ENCODE data around the gene DIP2B. TPM values are rescaled to one million over a fixed set of nuclear protein-coding genes. Genes with fewer than 3 reads are reported as not detected.

DIP2B gene
- polyA plus RNA-seq, 2 of the 4 experiments (the other 2 are of a cell fraction), result 16.9 to 29.3 TPM

- Histone ChIP-seq H3K9me3 (no peaks in the 10 kb centered on the region), H3K27ac (peak overlapping the region; percentile 55 to 80), H3K4me2 (peak overlapping the region; percentile 47), H3K4me3 (no peak overlapping the region), H3K4me1 (peaks cover 22% of the 10 kb centered on the region)
- FAIRE-seq (no peak), DNase-seq (ENCODE audit: low read depth in 1 of 2, low spot score in 1 of 2) (no peak), ATAC-seq (peak in 1 of 2 experiments; percentile 26; a peak in 2 of 6 replicates)
- ChIA-PET CTCF (interaction anchor here (0.9 to 10.0 kb wide), 5 partner anchors 14 to 161 kb away, joined by 3 to 182 read pairs (median 4); partner anchors contain the start of gene DIP2B), POLR2A (interaction anchor here (1.1 kb wide), 1 partner anchor 442 kb away, joined by 4 read pairs; no protein-coding TSS in a partner anchor)
- WGBS (ENCODE audit: missing lambda C conversion rate), result 90% methylated on average over 5 of the region's 5 CpGs
- TF ChIP-seq HOXB13 (CRISPR knock-in tag; IDR thresholded peaks at IDR 0.05; ENCODE audit: low read depth), result no peak
- no peak for TF ChIP-seq ZSCAN20 (CRISPR knock-in tag; IDR thresholded peaks at IDR 0.05)
- no peak for TF ChIP-seq EHMT2 (IDR thresholded peaks at IDR 0.05; ENCODE audit: low read depth)
- no peak for TF ChIP-seq ATOH8 (CRISPR knock-in tag; IDR thresholded peaks at IDR 0.05; ENCODE audit: low read depth)
- TF ChIP-seq SMC3 (IDR thresholded peaks at IDR 0.05), result no peak
- no peak for TF ChIP-seq HES2 (IDR thresholded peaks at IDR 0.05)
- no peak for TF ChIP-seq BHLHE40 (IDR thresholded peaks at IDR 0.05; ENCODE audit: low read depth, low read length)
- no peak for TF ChIP-seq ESRRA (IDR thresholded peaks at IDR 0.05; ENCODE audit: borderline replicate concordance, low read length)
- TF ChIP-seq POLR2A (IDR thresholded peaks at IDR 0.05; ENCODE audit: low read length), result no peak
Observed at GRCh38 chr12:50641566-50641965, 136.8 kb downstream of the DIP2B start.

DNA sequence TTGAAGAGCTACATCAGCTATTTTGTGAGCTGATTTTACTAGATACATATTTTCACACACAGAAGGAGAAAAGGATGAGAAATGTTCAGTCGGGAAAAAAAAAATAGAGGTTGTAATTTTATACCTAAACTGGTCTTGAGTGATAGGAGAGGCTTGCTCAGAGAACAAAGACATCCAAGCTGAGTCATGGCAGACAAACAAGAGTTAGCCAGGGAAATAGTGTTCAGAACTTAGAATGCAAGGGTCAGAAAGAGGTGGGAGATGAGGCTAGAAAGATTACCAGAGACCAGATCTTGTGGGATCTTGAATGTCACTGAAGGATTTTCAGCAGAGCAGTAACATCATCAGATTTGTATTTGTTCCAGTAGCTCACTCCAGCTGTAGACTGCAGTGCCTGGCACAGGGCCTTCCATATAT lies 137.3 kb downstream of the DIP2B start:
- FAIRE-seq (no peak), DNase-seq (ENCODE audit: low read depth in 1 of 2, low spot score in 1 of 2) (peak; percentile 22 to 57), ATAC-seq (peak in 1 of 2 experiments; percentile 82; a peak in 4 of 6 replicates)
- peak; percentile 44 for TF ChIP-seq MAFK (IDR thresholded peaks at IDR 0.05; ENCODE audit: partially characterized antibody)
- no peak for TF ChIP-seq EHF (CRISPR knock-in tag; IDR thresholded peaks at IDR 0.05)
- TF ChIP-seq RAD21 (conservative IDR thresholded peaks at IDR 0.05 in 1 of 2, IDR thresholded peaks at IDR 0.05 in 1 of 2), result no peak
- WGBS (ENCODE audit: missing lambda C conversion rate), result 0% methylated on average over 1 of the region's 1 CpG
- H3K4me2 ChIP-seq, result peak overlapping the region; percentile 47
- no peaks in the 10 kb centered on the region for H3K9me3 ChIP-seq
- ChIA-PET CTCF (interaction anchor here (0.6 to 10.0 kb wide), 7 partner anchors 15 to 349 kb away, joined by 3 to 182 read pairs (median 3); partner anchors contain the start of gene DIP2B), POLR2A (interaction anchor here (1.1 kb wide), 1 partner anchor 442 kb away, joined by 4 read pairs; no protein-coding TSS in a partner anchor)
- no peak overlapping the region for H3K4me3 ChIP-seq
- H3K4me1 ChIP-seq, result peaks cover 22% of the 10 kb centered on the region
- peak overlapping the region; percentile 55 to 80 for H3K27ac ChIP-seq

DNA sequence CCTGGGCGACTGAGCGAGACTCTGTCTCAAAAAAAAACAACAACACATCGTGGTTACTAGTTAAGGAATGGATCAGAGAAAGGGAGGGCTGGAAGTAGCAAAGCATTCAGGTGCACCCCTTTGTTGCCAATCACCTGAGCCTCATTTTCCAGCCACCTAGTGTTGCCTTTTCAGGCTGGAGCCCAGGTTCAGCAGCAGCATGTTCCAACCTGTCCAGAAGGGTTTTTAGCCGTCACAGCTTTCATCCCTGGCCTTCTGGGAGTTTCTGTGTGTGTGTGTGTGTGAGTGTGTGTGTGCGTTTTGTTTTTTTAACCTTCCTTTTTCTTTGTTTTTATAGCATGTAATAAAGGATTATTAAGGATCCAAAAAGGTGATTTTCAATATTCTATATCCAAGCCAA lies 138.0 kb downstream of the DIP2B start:
- no peak for ATAC-seq
- TF ChIP-seq HOXA7 (CRISPR knock-in tag; IDR thresholded peaks at IDR 0.05) (no peak), EHMT2 (IDR thresholded peaks at IDR 0.05; ENCODE audit: low read depth) (no peak), CEBPB (IDR thresholded peaks at IDR 0.05) (no peak), TFCP2L1 (CRISPR knock-in tag; IDR thresholded peaks at IDR 0.05) (no peak), ZC3H11A (IDR thresholded peaks at IDR 0.05) (no peak), CBX2 (IDR thresholded peaks at IDR 0.05; ENCODE audit: borderline replicate concordance, low read depth) (no peak), NFE2L2 (conservative IDR thresholded peaks at IDR 0.05; ENCODE audit: low read length) (no peak)
- TF ChIP-seq, protein P1, sequence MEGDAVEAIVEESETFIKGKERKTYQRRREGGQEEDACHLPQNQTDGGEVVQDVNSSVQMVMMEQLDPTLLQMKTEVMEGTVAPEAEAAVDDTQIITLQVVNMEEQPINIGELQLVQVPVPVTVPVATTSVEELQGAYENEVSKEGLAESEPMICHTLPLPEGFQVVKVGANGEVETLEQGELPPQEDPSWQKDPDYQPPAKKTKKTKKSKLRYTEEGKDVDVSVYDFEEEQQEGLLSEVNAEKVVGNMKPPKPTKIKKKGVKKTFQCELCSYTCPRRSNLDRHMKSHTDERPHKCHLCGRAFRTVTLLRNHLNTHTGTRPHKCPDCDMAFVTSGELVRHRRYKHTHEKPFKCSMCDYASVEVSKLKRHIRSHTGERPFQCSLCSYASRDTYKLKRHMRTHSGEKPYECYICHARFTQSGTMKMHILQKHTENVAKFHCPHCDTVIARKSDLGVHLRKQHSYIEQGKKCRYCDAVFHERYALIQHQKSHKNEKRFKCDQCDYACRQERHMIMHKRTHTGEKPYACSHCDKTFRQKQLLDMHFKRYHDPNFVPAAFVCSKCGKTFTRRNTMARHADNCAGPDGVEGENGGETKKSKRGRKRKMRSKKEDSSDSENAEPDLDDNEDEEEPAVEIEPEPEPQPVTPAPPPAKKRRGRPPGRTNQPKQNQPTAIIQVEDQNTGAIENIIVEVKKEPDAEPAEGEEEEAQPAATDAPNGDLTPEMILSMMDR (IDR thresholded peaks at IDR 0.05), result no peak
- no peak overlapping the region for H3K4me2 ChIP-seq
- FAIRE-seq, result no peak
- ChIA-PET POLR2A (no interaction called here), CTCF (interaction anchor here (0.6 to 10.0 kb wide), 5 partner anchors 16 to 349 kb away, joined by 3 to 182 read pairs (median 3); partner anchors contain the start of gene DIP2B)
- H3K9me3 ChIP-seq, result no peaks in the 10 kb centered on the region
- H3K4me3 ChIP-seq, result no peak overlapping the region
- H3K4me1 ChIP-seq, result peaks cover 22% of the 10 kb centered on the region
- DNase-seq (ENCODE audit: low read depth in 1 of 2, low spot score in 1 of 2), result no peak
- H3K27ac ChIP-seq, result peak overlapping the region; percentile 55 to 80; a peak in 4 of 6 replicates
- WGBS (ENCODE audit: missing lambda C conversion rate), result 90% methylated on average over 5 of the region's 5 CpGs

Measured in A549 (cell line).